ENCODE results near the gene ATP9B.

Gene ATP9B

DNA sequence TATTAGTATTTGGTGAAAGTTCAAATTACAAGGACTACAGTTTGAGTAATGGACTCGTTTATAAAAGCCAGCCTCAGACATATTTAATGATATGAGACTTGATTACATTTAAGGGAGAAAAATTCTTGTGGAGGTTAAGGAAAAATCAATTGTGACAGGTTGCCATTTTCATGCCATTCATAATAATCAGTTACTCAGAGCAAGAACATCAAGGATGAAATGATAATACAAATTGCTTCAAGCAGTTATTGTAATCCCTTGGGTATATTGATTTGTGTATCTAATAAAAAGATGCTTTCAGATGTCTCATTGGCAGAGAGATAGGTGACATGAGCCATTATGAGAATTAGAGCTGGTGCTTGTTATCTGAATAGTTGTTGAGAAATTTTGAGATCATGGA lies 153.6 kb downstream of the ATP9B start:
- Histone ChIP-seq H3K27ac (ENCODE audit: extremely low read depth, low read depth, low read length) (no peak overlapping the region), H3K4me3 (ENCODE audit: low read depth, low read length) (no peak overlapping the region), H3K4me1 (ENCODE audit: control insufficient read depth, insufficient read depth, low read length) (no peaks in the 10 kb centered on the region), H3K36me3 (ENCODE audit: control insufficient read depth in 2 of 2, insufficient read depth in 1 of 2, low read length in 2 of 2) (no peaks in the 10 kb centered on the region; a peak in 1 of 3 replicates), H3K9me3 (ENCODE audit: control insufficient read depth, insufficient read depth, low read depth, low read length) (no peaks in the 10 kb centered on the region)
- POLR2A ChIA-PET: no interaction called here
- CTCF ChIA-PET: no interaction called here
- TF ChIP-seq ZNF350 (tag by site-specific recombination; IDR thresholded peaks at IDR 0.05): no peak
- TF ChIP-seq PRDM1 (tag by site-specific recombination; IDR thresholded peaks at IDR 0.05): no peak
- no peak for TF ChIP-seq ZNF555 (tag by site-specific recombination; conservative IDR thresholded peaks at IDR 0.05)
- no peak for TF ChIP-seq ZNF16 (tag by site-specific recombination; IDR thresholded peaks at IDR 0.05; ENCODE audit: low read depth)
- no peak for TF ChIP-seq ZNF660 (tag by site-specific recombination; IDR thresholded peaks at IDR 0.05)
- TF ChIP-seq ZSCAN23 (tag by site-specific recombination; IDR thresholded peaks at IDR 0.05): no peak

DNA sequence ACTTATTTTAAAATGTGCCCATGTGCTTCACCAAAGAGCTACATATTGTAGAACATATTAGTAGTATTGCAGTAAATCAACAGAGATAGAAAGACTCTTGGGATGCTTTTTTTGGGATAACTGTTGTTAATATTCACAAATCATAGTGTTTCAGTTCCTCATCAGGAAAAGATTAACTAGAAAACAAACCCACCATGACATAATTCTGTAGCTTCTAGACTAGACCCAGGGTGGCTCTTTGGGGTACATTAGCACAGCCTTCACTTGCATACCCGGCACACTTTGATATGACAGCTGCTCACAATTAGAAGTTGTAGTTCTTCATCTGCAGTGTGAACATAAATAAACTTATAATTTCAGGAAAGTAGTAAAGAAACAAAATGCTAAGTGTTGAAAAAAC lies 154.2 kb downstream of the ATP9B start:
- Histone ChIP-seq H3K9me3 (ENCODE audit: control insufficient read depth, insufficient read depth, low read depth, low read length) (no peaks in the 10 kb centered on the region), H3K27ac (ENCODE audit: extremely low read depth, low read depth, low read length) (no peak overlapping the region), H3K4me1 (ENCODE audit: control insufficient read depth, insufficient read depth, low read length) (no peaks in the 10 kb centered on the region), H3K4me3 (ENCODE audit: low read depth, low read length) (no peak overlapping the region), H3K36me3 (ENCODE audit: control insufficient read depth in 2 of 2, insufficient read depth in 1 of 2, low read length in 2 of 2) (no peaks in the 10 kb centered on the region; a peak in 1 of 3 replicates)
- ChIA-PET CTCF (no interaction called here), POLR2A (no interaction called here)
- TF ChIP-seq ZNF530 (tag by site-specific recombination; IDR thresholded peaks at IDR 0.05; ENCODE audit: low read depth) (no peak), BCL11B (tag by site-specific recombination; IDR thresholded peaks at IDR 0.05; ENCODE audit: low read depth) (no peak), YY2 (tag by site-specific recombination; IDR thresholded peaks at IDR 0.05) (no peak), ZNF2 (tag by site-specific recombination; IDR thresholded peaks at IDR 0.05) (no peak), PBX3 (CRISPR knock-in tag; IDR thresholded peaks at IDR 0.05) (no peak), ZFP69B (tag by site-specific recombination; IDR thresholded peaks at IDR 0.05) (no peak), ZNF664 (tag by site-specific recombination; IDR thresholded peaks at IDR 0.05) (no peak), ZNF174 (tag by site-specific recombination; IDR thresholded peaks at IDR 0.05) (no peak), TRIM28 (IDR thresholded peaks at IDR 0.05; ENCODE audit: borderline replicate concordance, low read length) (no peak), ZNF629 (tag by site-specific recombination; IDR thresholded peaks at IDR 0.05) (no peak)

GRCh38 chr18:79224381-79224780 lies 155.2 kb downstream of the ATP9B start:
- Histone ChIP-seq H3K4me1 (ENCODE audit: control insufficient read depth, insufficient read depth, low read length) (no peaks in the 10 kb centered on the region), H3K27ac (ENCODE audit: extremely low read depth, low read depth, low read length) (no peak overlapping the region), H3K4me3 (ENCODE audit: low read depth, low read length) (no peak overlapping the region), H3K9me3 (ENCODE audit: control insufficient read depth, insufficient read depth, low read depth, low read length) (no peaks in the 10 kb centered on the region), H3K36me3 (ENCODE audit: control insufficient read depth in 2 of 2, insufficient read depth in 1 of 2, low read length in 2 of 2) (no peaks in the 10 kb centered on the region; a peak in 1 of 3 replicates)
- CTCF ChIA-PET: no interaction called here
- POLR2A ChIA-PET: no interaction called here
- TF ChIP-seq ZNF677 (tag by site-specific recombination; IDR thresholded peaks at IDR 0.05): no peak
- TF ChIP-seq ZNF335 (tag by site-specific recombination; conservative IDR thresholded peaks at IDR 0.05): no peak
- no peak for TF ChIP-seq ZFP37 (tag by site-specific recombination; IDR thresholded peaks at IDR 0.05)
- TF ChIP-seq ZNF792 (tag by site-specific recombination; IDR thresholded peaks at IDR 0.05): no peak
- no peak for TF ChIP-seq SP2 (tag by site-specific recombination; IDR thresholded peaks at IDR 0.05)
- TF ChIP-seq TCF7L2 (IDR thresholded peaks at IDR 0.05; ENCODE audit: borderline replicate concordance, low read depth, low read length): no peak
- TF ChIP-seq ZNF791 (tag by site-specific recombination; IDR thresholded peaks at IDR 0.05): no peak
- TF ChIP-seq ZNF133 (tag by site-specific recombination; IDR thresholded peaks at IDR 0.05): no peak

Data from HEK293 (cell line).